ENCODE measurements around the gene CYB561D2.

- TF ChIP-seq TBP (optimal IDR thresholded peaks at IDR 0.05; ENCODE audit: low read depth, low read length) (no peak), SP1 (CRISPR knock-in tag; IDR thresholded peaks at IDR 0.05) (no peak), ZNF121 (CRISPR knock-in tag; conservative IDR thresholded peaks at IDR 0.05) (no peak), EZH2 (IDR thresholded peaks at IDR 0.05; ENCODE audit: borderline replicate concordance, low read depth, low read length) (no peak), ZNF140 (CRISPR knock-in tag; IDR thresholded peaks at IDR 0.05) (no peak), CEBPB (tag; IDR thresholded peaks at IDR 0.05) (no peak), ZBTB11 (CRISPR knock-in tag; IDR thresholded peaks at IDR 0.05) (no peak)
These were observed 30.7 kb downstream of the CYB561D2 start for GRCh38 chr3:50381383-50381782.
